Neural progenitor cell (in vitro differentiated cells): Measurements from ENCODE around the gene MYO5A.

ENCODE experiments used
- EZH2 ChIP-seq: fragments of 200-600 bp; sonication (generic); IDR thresholded peaks from 2 replicates; pipeline ENCODE4 v1.6.1; 2017; ENCODE audit warnings: antibody characterized with exemption, mild to moderate bottlenecking, moderate library complexity
- EZH2phosphoT487 ChIP-seq: fragments of 200-600 bp; sonication (generic); IDR thresholded peaks from 2 replicates; pipeline ENCODE4 v1.6.1; 2017; ENCODE audit warnings: antibody characterized with exemption
- TF ChIP-seq, protein P1 (sequence below): fragments of 200-600 bp; sonication (generic); IDR thresholded peaks from 2 replicates; pipeline ENCODE4 v1.5.1; 2017; ENCODE audit warnings: antibody characterized with exemption, mild to moderate bottlenecking

GRCh38 chr15:52288986-52289385 is 239.7 kb downstream of the MYO5A start:
- TF ChIP-seq, protein P1, sequence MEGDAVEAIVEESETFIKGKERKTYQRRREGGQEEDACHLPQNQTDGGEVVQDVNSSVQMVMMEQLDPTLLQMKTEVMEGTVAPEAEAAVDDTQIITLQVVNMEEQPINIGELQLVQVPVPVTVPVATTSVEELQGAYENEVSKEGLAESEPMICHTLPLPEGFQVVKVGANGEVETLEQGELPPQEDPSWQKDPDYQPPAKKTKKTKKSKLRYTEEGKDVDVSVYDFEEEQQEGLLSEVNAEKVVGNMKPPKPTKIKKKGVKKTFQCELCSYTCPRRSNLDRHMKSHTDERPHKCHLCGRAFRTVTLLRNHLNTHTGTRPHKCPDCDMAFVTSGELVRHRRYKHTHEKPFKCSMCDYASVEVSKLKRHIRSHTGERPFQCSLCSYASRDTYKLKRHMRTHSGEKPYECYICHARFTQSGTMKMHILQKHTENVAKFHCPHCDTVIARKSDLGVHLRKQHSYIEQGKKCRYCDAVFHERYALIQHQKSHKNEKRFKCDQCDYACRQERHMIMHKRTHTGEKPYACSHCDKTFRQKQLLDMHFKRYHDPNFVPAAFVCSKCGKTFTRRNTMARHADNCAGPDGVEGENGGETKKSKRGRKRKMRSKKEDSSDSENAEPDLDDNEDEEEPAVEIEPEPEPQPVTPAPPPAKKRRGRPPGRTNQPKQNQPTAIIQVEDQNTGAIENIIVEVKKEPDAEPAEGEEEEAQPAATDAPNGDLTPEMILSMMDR, result no peak
- TF ChIP-seq EZH2phosphoT487 (no peak), EZH2 (no peak)
